HepG2 (cell line): ENCODE results near the gene ISLR2. TPM values are rescaled to one million over a fixed set of nuclear protein-coding genes. Genes with fewer than 3 reads are reported as not detected.

Experiments
- ATAC-seq: fragments of 200-7000 bp; cut with Tn5 transposase; 3 replicates; pipeline ENCODE4 v1.9.1; 2020; ENCODE audit warnings: mild to moderate bottlenecking, moderate library complexity
- BruUV-seq: library from RNA; stranded (reverse); fragments of 400-500 nt; replicated peaks from 2 replicates; lab custom pipeline; 2021; lab: Mats Ljungman, UMichigan
- CTCF ChIA-PET: fragments of 300-600 bp; formaldehyde crosslinking; extraction: SDS; loops from one replicate; lab custom pipeline; 2021; ENCODE audit warnings: low total read pairs, inconsistent platforms, low intra/inter-chr PET ratio; lab: Yijun Ruan, JAX
- POLR2A ChIA-PET: fragments of 350-600 bp; sonication (Branson Sonifier 250); formaldehyde crosslinking; loops from one replicate; lab custom pipeline; 2020; ENCODE audit warnings: antibody characterized with exemption, inconsistent platforms; lab: Yijun Ruan, JAX
- DNase-seq: peaks from one replicate; pipeline ENCODE4 v3.0.0-alpha.2; 2015; ENCODE audit warnings: low spot score
- FAIRE-seq: peaks from 3 replicates; lab custom pipeline; 2011; peaks lifted over from hg19 to GRCh38; lab: Jason Lieb, UNC
- H2AFZ ChIP-seq: one replicate; pipeline ENCODE4 v1.6.1; 2011; ENCODE audit warnings: low read length, inconsistent platforms
- H3K27ac ChIP-seq: fragments of 300-600 bp; 3 replicates; pipeline ENCODE4 v1.8.0; 2011; ENCODE audit warnings: mixed run types, mild to moderate bottlenecking, mixed read lengths, low read length, inconsistent platforms; ENCODE audit not compliant: insufficient read depth; ENCODE audit errors: extremely low read length
- H3K27me3 ChIP-seq, 2 experiments: fragments of 200-600 bp in 1 of 2; 2 replicates in 1 of 2; 3 replicates in 1 of 2; pipeline versions ENCODE4 v1.6.0 to v1.8.0; 2011; ENCODE audit warnings: low read length in 2 of 2, mild to moderate bottlenecking in 2 of 2, moderate library complexity in 2 of 2, inconsistent platforms in 1 of 2; ENCODE audit not compliant: insufficient read depth in 2 of 2, control insufficient read depth in 1 of 2
- H3K36me3 ChIP-seq, 2 experiments: fragments of 200-600 bp in 1 of 2; replicated peaks in 1 of 2; 2 replicates in 1 of 2; 3 replicates in 1 of 2; pipeline versions ENCODE4 v1.5.1 to v1.8.0; 2011; ENCODE audit warnings: low read length in 2 of 2, inconsistent platforms in 1 of 2; ENCODE audit not compliant: insufficient read depth in 2 of 2, control insufficient read depth in 1 of 2
- H3K4me1 ChIP-seq: 2 replicates; pipeline ENCODE4 v1.5.1; 2012; ENCODE audit warnings: low read length, inconsistent platforms; ENCODE audit not compliant: insufficient read depth
- H3K4me2 ChIP-seq: 2 replicates; pipeline ENCODE4 v1.6.0; 2011; ENCODE audit warnings: low read depth, low read length, inconsistent platforms
- H3K4me3 ChIP-seq, 3 experiments: fragments of 200-600 bp in 1 of 3; sonication (generic), shearing (Covaris generic) in 1 of 3; replicated peaks in 1 of 3; 2 replicates each; pipeline ENCODE4 v1.5.1; 2011 to 2016; ENCODE audit warnings: low read length in 3 of 3, inconsistent platforms in 2 of 3, low read depth in 2 of 3, mild to moderate bottlenecking in 2 of 3, control low read depth in 1 of 3, mixed read lengths in 1 of 3; ENCODE audit not compliant: insufficient read depth in 1 of 3
- H3K79me2 ChIP-seq: one replicate; pipeline ENCODE4 v1.6.1; 2011; ENCODE audit warnings: low read length, inconsistent platforms; ENCODE audit not compliant: insufficient read depth
- H3K9ac ChIP-seq: 2 replicates; pipeline ENCODE4 v1.6.0; 2011; ENCODE audit warnings: mild to moderate bottlenecking, low read depth, low read length, inconsistent platforms; ENCODE audit not compliant: insufficient read depth
- H3K9me3 ChIP-seq: 2 replicates; pipeline ENCODE4 v1.5.1; 2012; ENCODE audit warnings: mild to moderate bottlenecking, low read length
- H4K20me1 ChIP-seq: 2 replicates; pipeline ENCODE4 v1.6.0; 2011; ENCODE audit warnings: inconsistent platforms, mild to moderate bottlenecking, low read length, moderate library complexity; ENCODE audit not compliant: insufficient read depth
- ATF7-NPFF ChIP-seq: sonication (generic); formaldehyde crosslinking; IDR thresholded peaks from 2 replicates; pipeline ENCODE4 v1.8.1; 2023; ENCODE audit warnings: mild to moderate bottlenecking, low read depth, missing genetic modification reagents, moderate library complexity
- GTF2F1 ChIP-seq: fragments of 150-350 bp; IDR thresholded peaks from 2 replicates; pipeline ENCODE4 v1.6.1; 2014; ENCODE audit warnings: low read length
- HNRNPL ChIP-seq: fragments of 200-400 bp; formaldehyde crosslinking; IDR thresholded peaks from 2 replicates; pipeline ENCODE4 v1.6.1; 2017; ENCODE audit warnings: mild to moderate bottlenecking, low read depth, low read length
- NPAS2 ChIP-seq: sonication (generic); formaldehyde crosslinking; IDR thresholded peaks from 2 replicates; pipeline ENCODE4 v1.8.0; 2022; ENCODE audit warnings: mild to moderate bottlenecking, missing genetic modification reagents, borderline replicate concordance
- PCBP1 ChIP-seq: fragments of 200-400 bp; formaldehyde crosslinking; IDR thresholded peaks from 2 replicates; pipeline ENCODE4 v1.6.1; 2017; ENCODE audit warnings: mild to moderate bottlenecking, low read depth, low read length, borderline replicate concordance
- RFX1 ChIP-seq: fragments of 450-650 bp; IDR thresholded peaks from 2 replicates; pipeline ENCODE4 v1.6.1; 2017
- ZBTB21 ChIP-seq: sonication (generic); formaldehyde crosslinking; IDR thresholded peaks from 2 replicates; pipeline ENCODE4 v1.4.0; 2020; ENCODE audit warnings: missing genetic modification reagents
- ZBTB7A ChIP-seq: sonication (generic); formaldehyde crosslinking; IDR thresholded peaks from 2 replicates; pipeline ENCODE4 v1.8.0; 2022; ENCODE audit warnings: mild to moderate bottlenecking, missing genetic modification reagents
- ZNF441 ChIP-seq: sonication (generic); formaldehyde crosslinking; IDR thresholded peaks from 2 replicates; pipeline ENCODE4 v1.7.0; 2021; ENCODE audit warnings: missing genetic modification reagents, borderline replicate concordance
- WGBS: methylation state at CpG from one replicate; pipeline ENCODE4 v1.1.6; 2017; ENCODE audit warnings: low lambda C conversion rate; 5-methylcytosine and 5-hydroxymethylcytosine counted together
- in situ Hi-C: cut with HindIII; loops from 2 replicates; pipeline ENCODE4 v1.10.0; 2017; ENCODE audit warnings: low pct_unique_long_range_greater_than_20kb; ENCODE audit not compliant: extremely low pct_ligation_motif_present
- intact Hi-C: fragments of 100-400 bp; cut with micrococcal nuclease; formaldehyde crosslinking; loops from one replicate; pipeline ENCODE4 v1.10.0; 2022; ENCODE audit not compliant: unreplicated experiment
- polyA plus RNA-seq, 8 experiments: library from polyadenylated mRNA; depleted of rRNA in 3 of 8; stranded (reverse) in 7 of 8; unstranded in 1 of 8; fragments of >200 nt; fragmentation: Illumina TruSeq in 4 of 8; extraction: Trizol in 4 of 8; gene quantifications; 2 replicates each; pipeline versions ENCODE4 v1.2.1 to v1.2.3, GENCODE V29; 2011 to 2016; ENCODE audit warnings: low read depth in 4 of 8, missing spikeins in 1 of 8, mixed read lengths in 1 of 8; ENCODE audit not compliant: insufficient read depth in 1 of 8
- total RNA-seq, 5 experiments: library from RNA; depleted of rRNA; stranded (reverse); fragments of >200 nt; fragmentation: Illumina TruSeq; extraction: Trizol; gene quantifications; 2 replicates each; pipeline ENCODE4 v1.2.3, GENCODE V29; 2016; ENCODE audit warnings: low read depth in 1 of 5
- TF ChIP-seq, protein P1 (sequence below): sonication (generic); formaldehyde crosslinking; IDR thresholded peaks from 2 replicates; pipeline ENCODE4 v1.4.0; 2020; ENCODE audit warnings: missing genetic modification reagents
- TF ChIP-seq, protein P2 (sequence below): sonication (generic); formaldehyde crosslinking; IDR thresholded peaks from 2 replicates; pipeline ENCODE4 v1.4.0; 2020; ENCODE audit warnings: missing genetic modification reagents; ENCODE audit errors: not compliant biosample characterization
- TF ChIP-seq, protein P3 (sequence below): sonication (generic); formaldehyde crosslinking; IDR thresholded peaks from 2 replicates; pipeline ENCODE4 v1.8.0; 2022; ENCODE audit warnings: low read depth, missing genetic modification reagents

The ISLR2 gene
- total and polyA plus RNA-seq, 2 of the 13 experiments (the other 11 are each of a cell fraction or from before 2014, with no cell fraction given), result not detected

GRCh38 chr15:74124196-74124595, 6.2 kb upstream of the ISLR2 start:
- Histone ChIP-seq H4K20me1 (0 out of 2 replicates have a peak, but pooled peaks cover 2% of the 10 kb centered on the region), H2AFZ (no peak overlapping the region), H3K9ac (no peak overlapping the region), H3K4me3 (no peak overlapping the region), H3K27ac (no peak overlapping the region), H3K27me3 (peaks cover 4 to 26% of the 10 kb centered on the region in 2 experiments; a peak in 3 of 5 replicates), H3K4me1 (no peaks in the 10 kb centered on the region), H3K36me3 (no peaks in the 10 kb centered on the region), H3K4me2 (no peak overlapping the region), H3K79me2 (no peaks in the 10 kb centered on the region), H3K9me3 (no peaks in the 10 kb centered on the region)
- ATAC-seq, result no peak
- in situ Hi-C loops, result no loop called here
- BruUV-seq, result no TSS peak
- WGBS, result 6% methylated on average over 3 of the region's 3 CpGs
- no peak for DNase-seq
- no peak for FAIRE-seq
- POLR2A ChIA-PET, result no interaction called here
- intact Hi-C loops, result no loop called here
- CTCF ChIA-PET, result no interaction called here
- TF ChIP-seq NPAS2 (CRISPR knock-in tag) (no peak), ZNF441 (CRISPR knock-in tag) (no peak), PCBP1 (no peak), HNRNPL (no peak), GTF2F1 (no peak)

DNA sequence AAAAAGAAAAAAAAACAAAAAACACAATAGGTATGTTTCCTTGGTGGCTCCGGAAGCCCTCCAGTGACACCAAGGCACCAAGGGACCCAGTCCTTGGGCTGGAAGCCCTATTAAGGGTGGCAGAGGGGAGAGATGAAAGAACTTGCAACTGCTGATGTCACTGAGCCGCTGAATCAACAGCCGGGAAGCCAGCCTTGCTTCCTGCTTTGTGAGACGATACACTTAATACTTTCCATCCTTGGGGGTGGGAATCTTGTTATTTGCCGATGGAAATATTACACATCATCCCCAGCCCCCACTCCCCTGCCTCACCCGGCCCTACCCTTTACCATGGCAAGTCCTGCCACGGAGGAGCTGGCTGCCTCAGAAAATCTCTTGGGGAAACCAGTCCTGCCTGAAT, 5.6 kb upstream of the ISLR2 start:
- in situ Hi-C loops, result loop anchor here (5.0 kb wide), 1 partner anchor 183 kb away; no protein-coding TSS in a partner anchor
- H2AFZ ChIP-seq, result no peak overlapping the region
- 2% methylated on average over 7 of the region's 7 CpGs for WGBS
- no peak overlapping the region for H3K4me2 ChIP-seq
- no TSS peak for BruUV-seq
- H3K27ac ChIP-seq, result no peak overlapping the region
- H3K27me3 ChIP-seq, result peaks cover 4 to 32% of the 10 kb centered on the region in 2 experiments; a peak in 4 of 5 replicates
- H3K4me1 ChIP-seq, result no peaks in the 10 kb centered on the region
- H3K79me2 ChIP-seq, result no peaks in the 10 kb centered on the region
- H3K36me3 ChIP-seq, result no peaks in the 10 kb centered on the region
- DNase-seq, result no peak
- no peak for FAIRE-seq
- intact Hi-C loops, result no loop called here
- H3K4me3 ChIP-seq, result no peak overlapping the region
- 0 out of 2 replicates have a peak, but pooled peaks cover 2% of the 10 kb centered on the region for H4K20me1 ChIP-seq
- ChIA-PET CTCF (interaction anchor here (1.2 kb wide), 1 partner anchor 198 kb away, joined by 4 read pairs; no protein-coding TSS in a partner anchor), POLR2A (no interaction called here)
- no peaks in the 10 kb centered on the region for H3K9me3 ChIP-seq
- no peak for ATAC-seq
- H3K9ac ChIP-seq, result no peak overlapping the region
- TF ChIP-seq RFX1, result no peak
- TF ChIP-seq, protein P1, sequence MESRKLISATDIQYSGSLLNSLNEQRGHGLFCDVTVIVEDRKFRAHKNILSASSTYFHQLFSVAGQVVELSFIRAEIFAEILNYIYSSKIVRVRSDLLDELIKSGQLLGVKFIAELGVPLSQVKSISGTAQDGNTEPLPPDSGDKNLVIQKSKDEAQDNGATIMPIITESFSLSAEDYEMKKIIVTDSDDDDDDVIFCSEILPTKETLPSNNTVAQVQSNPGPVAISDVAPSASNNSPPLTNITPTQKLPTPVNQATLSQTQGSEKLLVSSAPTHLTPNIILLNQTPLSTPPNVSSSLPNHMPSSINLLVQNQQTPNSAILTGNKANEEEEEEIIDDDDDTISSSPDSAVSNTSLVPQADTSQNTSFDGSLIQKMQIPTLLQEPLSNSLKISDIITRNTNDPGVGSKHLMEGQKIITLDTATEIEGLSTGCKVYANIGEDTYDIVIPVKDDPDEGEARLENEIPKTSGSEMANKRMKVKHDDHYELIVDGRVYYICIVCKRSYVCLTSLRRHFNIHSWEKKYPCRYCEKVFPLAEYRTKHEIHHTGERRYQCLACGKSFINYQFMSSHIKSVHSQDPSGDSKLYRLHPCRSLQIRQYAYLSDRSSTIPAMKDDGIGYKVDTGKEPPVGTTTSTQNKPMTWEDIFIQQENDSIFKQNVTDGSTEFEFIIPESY (CRISPR knock-in tag), result no peak
- no peak for TF ChIP-seq ATF7-NPFF (CRISPR knock-in tag)
- no peak for TF ChIP-seq ZBTB21
- TF ChIP-seq, protein P2, sequence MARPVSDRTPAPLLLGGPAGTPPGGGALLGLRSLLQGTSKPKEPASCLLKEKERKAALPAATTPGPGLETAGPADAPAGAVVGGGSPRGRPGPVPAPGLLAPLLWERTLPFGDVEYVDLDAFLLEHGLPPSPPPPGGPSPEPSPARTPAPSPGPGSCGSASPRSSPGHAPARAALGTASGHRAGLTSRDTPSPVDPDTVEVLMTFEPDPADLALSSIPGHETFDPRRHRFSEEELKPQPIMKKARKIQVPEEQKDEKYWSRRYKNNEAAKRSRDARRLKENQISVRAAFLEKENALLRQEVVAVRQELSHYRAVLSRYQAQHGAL (CRISPR knock-in tag), result no peak
- TF ChIP-seq ZBTB7A, result no peak
- TF ChIP-seq, protein P3, sequence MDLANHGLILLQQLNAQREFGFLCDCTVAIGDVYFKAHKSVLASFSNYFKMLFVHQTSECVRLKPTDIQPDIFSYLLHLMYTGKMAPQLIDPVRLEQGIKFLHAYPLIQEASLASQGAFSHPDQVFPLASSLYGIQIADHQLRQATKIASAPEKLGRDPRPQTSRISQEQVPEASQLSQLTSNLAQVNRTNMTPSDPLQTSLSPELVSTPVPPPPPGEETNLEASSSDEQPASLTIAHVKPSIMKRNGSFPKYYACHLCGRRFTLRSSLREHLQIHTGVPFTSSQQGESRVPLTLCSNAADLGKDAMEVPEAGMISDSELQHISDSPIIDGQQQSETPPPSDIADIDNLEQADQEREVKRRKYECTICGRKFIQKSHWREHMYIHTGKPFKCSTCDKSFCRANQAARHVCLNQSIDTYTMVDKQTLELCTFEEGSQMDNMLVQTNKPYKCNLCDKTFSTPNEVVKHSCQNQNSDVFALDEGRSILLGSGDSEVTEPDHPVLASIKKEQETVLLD, result no peak
